HCEC 1CT (cell line): Measurements from ENCODE around the gene TGM2.

Experiments used
- DNase-seq: peaks from one replicate; pipeline ENCODE4 v3.0.0-alpha.2; 2017

TGM2 gene

GRCh38 chr20:38165089-38165965, at the start of gene TGM2:
Gene TGM2, minus strand, starts transcription at chr20:38165270. Its CDS starts 72 bp downstream, at chr20:38165198.
- DNase-seq = peak; percentile 78

GRCh38 chr20:38214256-38215193, 49.5 kb upstream of the TGM2 start:
- DNase-seq = no peak

DNA sequence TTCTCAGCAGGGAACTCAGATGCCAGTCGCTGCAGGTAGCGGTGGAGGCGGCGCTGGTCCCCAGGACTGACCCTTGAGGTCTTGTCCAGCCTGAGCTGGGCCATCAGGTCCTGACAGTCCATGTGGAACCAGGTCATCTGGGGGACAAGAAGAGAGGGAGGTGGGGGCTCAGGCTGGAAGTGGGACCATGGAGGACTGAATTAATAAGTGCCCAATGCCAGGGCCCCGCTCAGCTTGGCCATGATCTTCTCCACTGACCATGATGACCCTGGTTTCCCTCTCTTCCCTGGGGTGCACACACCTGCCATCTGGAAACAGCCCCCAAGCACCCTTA, 48.5 kb upstream of the TGM2 start:
- no peak for DNase-seq

DNA sequence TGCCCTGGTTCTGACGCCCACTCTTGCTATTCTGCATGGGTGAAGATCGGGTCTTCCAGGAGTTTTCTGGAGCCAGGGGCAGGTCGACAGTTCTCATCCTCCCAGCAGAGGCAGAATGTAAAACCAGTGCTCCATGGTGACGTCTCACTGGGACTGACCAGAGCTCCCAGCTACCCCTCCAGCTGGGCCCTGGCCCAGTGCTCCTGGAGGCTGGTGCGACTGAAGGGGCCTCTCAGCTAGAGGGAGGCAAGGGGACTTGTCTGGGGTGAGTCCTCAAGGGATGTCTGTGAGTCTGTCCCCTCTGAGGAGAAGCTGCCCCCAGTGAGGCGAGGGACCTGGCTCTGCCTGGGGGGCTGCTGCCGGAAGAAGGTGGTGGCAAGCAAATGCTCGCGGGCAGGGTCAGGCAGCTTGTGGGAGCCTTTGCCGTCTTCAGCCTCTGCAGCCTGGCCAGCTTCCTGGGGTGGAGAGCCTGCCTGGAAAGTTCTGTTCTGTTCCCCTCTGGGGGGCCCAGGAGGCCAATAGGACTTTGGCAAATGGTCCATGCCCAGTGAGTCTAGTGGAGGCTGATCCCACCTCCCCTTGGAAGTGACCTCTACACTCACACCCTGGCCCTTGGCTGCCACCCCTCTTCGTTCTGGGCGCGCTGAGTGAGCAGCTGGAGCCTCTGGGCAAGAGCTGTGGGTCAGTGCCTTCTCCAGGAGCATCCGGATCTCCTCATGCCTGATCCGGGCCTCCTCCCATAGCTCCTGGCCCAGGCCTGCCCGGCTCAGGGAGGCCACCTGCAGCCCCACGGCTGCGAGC, 47.9 kb upstream of the TGM2 start:
- no peak for DNase-seq

GRCh38 chr20:38211200-38212097, 46.4 kb upstream of the TGM2 start:
- no peak for DNase-seq

GRCh38 chr20:38210741-38211140, 45.7 kb upstream of the TGM2 start:
- peak; percentile 53 for DNase-seq

GRCh38 chr20:38209736-38210405, 44.8 kb upstream of the TGM2 start:
- peak; percentile 13 for DNase-seq

GRCh38 chr20:38209054-38209675, 44.1 kb upstream of the TGM2 start:
- no peak for DNase-seq

DNA sequence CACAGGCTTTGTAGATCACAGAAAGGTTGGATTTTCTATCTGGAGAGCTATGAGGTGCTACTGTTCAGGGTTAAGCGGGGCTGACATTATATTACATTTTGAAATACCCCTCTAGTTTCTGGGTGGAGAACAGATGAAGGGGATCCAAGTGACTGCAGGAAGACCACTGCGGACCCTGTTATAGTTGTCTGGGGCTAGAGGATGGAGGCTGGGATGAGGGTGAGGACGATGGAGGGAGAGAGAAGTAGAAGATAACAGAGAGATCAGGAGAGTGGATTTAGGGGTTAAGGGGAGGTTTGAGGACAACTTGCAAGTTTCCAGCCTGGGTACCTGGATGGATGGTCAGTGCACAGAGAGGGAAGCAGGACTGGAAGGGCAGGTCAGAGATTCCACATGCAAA, 43.5 kb upstream of the TGM2 start:
- no peak for DNase-seq

- DNase-seq = no peak
Measured at GRCh38 chr20:38208088-38208487, 43.0 kb upstream of the TGM2 start.

- DNase-seq = no peak
Measured at GRCh38 chr20:38207621-38208020, 42.6 kb upstream of the TGM2 start.

DNA sequence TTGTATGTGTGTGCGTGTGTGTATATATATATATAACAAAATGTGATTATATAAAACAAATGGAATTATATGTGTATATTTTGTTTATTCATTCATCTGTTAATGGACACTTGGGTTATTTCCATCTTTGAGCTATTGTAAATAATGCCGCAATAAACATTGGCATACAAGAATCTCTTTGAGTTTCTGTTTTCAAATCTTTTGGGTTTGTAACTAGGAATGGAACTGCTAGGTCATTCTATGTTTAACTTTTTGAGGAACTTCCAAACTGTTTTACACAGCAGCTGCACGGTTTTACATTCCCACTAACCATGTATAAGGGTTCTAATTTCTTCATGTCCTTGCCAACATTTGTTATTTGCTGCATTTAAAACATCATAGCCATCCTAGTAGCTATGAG, 39.9 kb upstream of the TGM2 start:
- no peak for DNase-seq

DNA sequence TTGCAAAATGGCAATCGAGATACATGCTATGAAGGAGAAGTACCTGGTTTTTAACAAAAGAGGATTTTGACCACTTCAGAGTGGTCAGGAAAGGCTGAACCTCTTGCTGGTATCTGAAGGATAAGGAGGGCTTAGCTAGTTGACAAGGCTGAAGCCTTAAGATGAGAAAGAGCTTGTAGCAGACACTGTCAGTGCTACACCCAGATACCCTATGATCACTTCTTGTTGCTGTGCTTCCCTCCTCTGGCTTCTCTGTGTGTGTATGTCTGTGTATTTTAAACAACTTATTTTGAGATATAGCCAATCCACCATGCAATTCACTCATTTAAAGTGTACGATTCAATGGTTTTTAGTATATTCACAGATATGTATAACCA, 38.9 kb upstream of the TGM2 start:
- DNase-seq = no peak

- no peak for DNase-seq
Measured at GRCh38 chr20:38203337-38203980, 38.4 kb upstream of the TGM2 start.

DNA sequence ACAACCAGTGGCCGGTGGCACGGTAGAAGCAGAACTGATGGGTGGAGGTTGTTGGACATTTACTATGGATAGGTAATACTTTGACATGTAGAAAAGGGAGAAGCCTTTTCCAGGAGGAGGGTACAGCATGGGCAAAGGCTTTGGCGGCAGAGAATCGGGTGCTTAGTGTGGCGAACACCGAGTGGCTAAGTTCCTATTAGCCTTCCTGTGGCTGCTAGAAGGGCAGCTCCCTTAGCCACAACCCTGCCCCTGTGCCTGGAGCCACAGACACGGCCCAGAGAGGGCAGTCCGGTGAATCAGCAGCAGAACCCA, 37.9 kb upstream of the TGM2 start:
- DNase-seq = no peak

DNA sequence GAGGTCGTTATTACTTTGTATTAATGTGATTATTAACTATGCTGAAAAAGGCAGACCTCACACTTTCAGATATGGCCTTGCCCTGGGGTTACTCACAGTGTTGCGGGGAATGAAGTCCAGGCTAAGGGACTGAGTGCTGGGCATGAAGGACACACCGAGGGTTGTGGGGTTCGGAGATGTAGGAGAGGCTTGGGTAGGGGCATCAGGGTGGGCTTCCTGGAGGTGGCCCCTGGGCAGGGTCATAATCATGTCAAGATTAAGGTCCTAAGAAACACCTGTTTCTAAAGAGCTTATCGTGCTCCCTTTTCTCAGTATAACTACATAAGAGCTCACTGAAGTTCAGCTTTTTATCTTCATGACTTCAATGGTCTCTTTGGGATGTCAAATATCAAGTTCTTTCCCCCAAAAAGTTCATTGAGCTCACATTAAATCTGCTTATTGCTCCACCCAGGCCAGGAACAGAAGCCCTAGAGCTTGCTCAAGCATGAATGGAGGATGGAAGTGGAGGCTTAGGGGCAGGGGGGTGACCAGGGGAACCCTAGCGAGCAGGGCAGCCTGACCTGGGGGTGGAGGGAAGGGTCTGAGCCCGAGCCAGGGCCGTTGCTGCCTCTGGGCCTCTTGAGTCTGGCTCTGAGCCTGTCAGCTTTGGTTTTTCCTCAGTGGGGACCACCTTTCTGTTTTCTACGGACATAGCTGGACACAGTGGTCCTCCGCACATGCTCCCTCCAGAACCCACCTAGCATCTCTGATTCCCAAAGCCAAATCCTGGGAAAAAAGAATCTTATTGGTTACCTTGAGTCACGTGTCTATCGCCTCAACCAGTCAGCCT, 37.3 kb upstream of the TGM2 start:
- no peak for DNase-seq

- DNase-seq = peak; percentile 84
Measured at GRCh38 chr20:38201356-38201755, 36.3 kb upstream of the TGM2 start.

GRCh38 chr20:38200646-38201045, 35.6 kb upstream of the TGM2 start:
- no peak for DNase-seq

GRCh38 chr20:38199501-38200390, 34.7 kb upstream of the TGM2 start:
- DNase-seq = no peak
